Fibroblast of lung (primary cell): ENCODE data around the gene RALA. TPM values are rescaled to one million over a fixed set of nuclear protein-coding genes. Genes with fewer than 3 reads are reported as not detected.

Source experiments
- DNase-seq, 2 donors: peaks; one replicate each; pipeline versions ENCODE4 v3.0.0 to v3.0.0-alpha.2; 2010; ENCODE audit warnings: low read depth in 2 of 2
- H2AFZ ChIP-seq: 2 replicates; pipeline ENCODE4 v1.5.1; 2012; ENCODE audit warnings: low read length, control low read depth, inconsistent platforms
- H3K27ac ChIP-seq: 2 replicates; pipeline ENCODE4 v1.5.1; 2011; ENCODE audit warnings: low read length, control low read depth; ENCODE audit not compliant: insufficient read depth
- H3K27me3 ChIP-seq: 2 replicates; pipeline ENCODE4 v1.5.1; 2011; ENCODE audit warnings: mild to moderate bottlenecking, low read length; ENCODE audit not compliant: control insufficient read depth, insufficient read depth
- H3K36me3 ChIP-seq: 2 replicates; pipeline ENCODE4 v1.5.1; 2011; ENCODE audit warnings: low read length; ENCODE audit not compliant: control insufficient read depth, insufficient read depth
- H3K4me1 ChIP-seq: 2 replicates; pipeline ENCODE4 v1.5.1; 2011; ENCODE audit warnings: low read length; ENCODE audit not compliant: control insufficient read depth, insufficient read depth; ENCODE audit errors: extremely low read depth
- H3K4me2 ChIP-seq: 2 replicates; pipeline ENCODE4 v1.5.1; 2011; ENCODE audit warnings: low read length, control low read depth; ENCODE audit not compliant: insufficient read depth; ENCODE audit errors: extremely low read depth
- H3K4me3 ChIP-seq, 4 experiments: fragments of 200-600 bp in 1 of 4; sonication (generic) in 1 of 4; replicated peaks in 1 of 4; 2 replicates each; pipeline ENCODE4 v1.5.1; 2011 to 2016; ENCODE audit warnings: low read length in 4 of 4, low read depth in 3 of 4, mild to moderate bottlenecking in 3 of 4, control low read depth in 2 of 4, inconsistent platforms in 1 of 4, mixed read lengths in 1 of 4; ENCODE audit not compliant: insufficient read depth in 1 of 4; ENCODE audit errors: control extremely low read depth in 1 of 4
- H3K79me2 ChIP-seq: 2 replicates; pipeline ENCODE4 v1.5.1; 2012; ENCODE audit warnings: mild to moderate bottlenecking, low read length, inconsistent platforms; ENCODE audit not compliant: control insufficient read depth, insufficient read depth
- H3K9ac ChIP-seq: 2 replicates; pipeline ENCODE4 v1.5.1; 2011; ENCODE audit warnings: mild to moderate bottlenecking, low read length, control low read depth; ENCODE audit not compliant: insufficient read depth
- H3K9me3 ChIP-seq: 2 replicates; pipeline ENCODE4 v1.5.1; 2012; ENCODE audit warnings: low read depth, low read length; ENCODE audit not compliant: control insufficient read depth, insufficient read depth
- H4K20me1 ChIP-seq: 2 replicates; pipeline ENCODE4 v1.5.1; 2011; ENCODE audit warnings: low read length; ENCODE audit not compliant: control insufficient read depth, insufficient read depth; ENCODE audit errors: extremely low read depth
- EZH2 ChIP-seq: IDR thresholded peaks from 2 replicates; pipeline ENCODE4 v1.5.1; 2012; ENCODE audit warnings: low read length, control low read depth, mild to moderate bottlenecking; ENCODE audit errors: missing control alignments
- polyA plus RNA-seq, 2 donors: library from polyadenylated mRNA; depleted of rRNA in 1 of 2; stranded (reverse) in 1 of 2; unstranded in 1 of 2; fragments of >200 nt; gene quantifications; 2 replicates each; pipeline ENCODE4 v1.2.1, GENCODE V29; 2011 to 2012; ENCODE audit warnings: missing spikeins in 1 of 2
- total RNA-seq: library from RNA; depleted of rRNA; stranded (reverse); fragments of >200 nt; gene quantifications from 2 replicates; pipeline ENCODE4 v1.2.1, GENCODE V29; 2014
- TF ChIP-seq, protein P1 (sequence below), 2 donors: IDR thresholded peaks in 1 of 2; conservative IDR thresholded peaks in 1 of 2; 1 replicate in 1 of 2; 2 replicates in 1 of 2; pipeline ENCODE4 v1.5.1; 2011 to 2012; ENCODE audit warnings: low read length in 2 of 2, control low read depth in 1 of 2, inconsistent platforms in 1 of 2, low read depth in 1 of 2, mild to moderate bottlenecking in 1 of 2

Gene RALA
- total and polyA plus RNA-seq, 2 donors (not counting 1 experiment from before 2014, with no cell fraction given), result 46.1 to 50.9 TPM

DNA sequence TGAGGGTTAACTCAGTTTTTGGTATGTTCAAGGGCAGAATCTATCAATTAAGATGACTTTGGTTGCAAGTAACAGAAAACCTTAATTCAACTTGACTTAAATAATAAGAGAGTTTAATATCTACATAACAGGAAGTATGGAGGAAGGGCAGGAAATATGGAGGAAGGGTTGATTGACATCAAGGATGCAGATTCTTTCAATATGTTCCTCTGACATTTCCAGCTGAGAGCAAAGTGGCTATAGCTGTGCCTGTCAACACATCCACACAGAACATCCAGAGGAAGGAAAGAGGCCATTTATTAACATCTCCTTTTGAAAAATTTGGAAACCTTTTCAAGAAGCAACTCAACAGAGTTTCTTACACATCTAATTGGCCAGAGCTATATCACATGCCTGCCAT is 19.4 kb upstream of the RALA start:
- H3K27ac ChIP-seq, result no peak overlapping the region
- no peak overlapping the region for H3K4me2 ChIP-seq
- H3K9me3 ChIP-seq, result no peaks in the 10 kb centered on the region
- peaks cover 4% of the 10 kb centered on the region for H3K4me1 ChIP-seq
- TF ChIP-seq, protein P1, sequence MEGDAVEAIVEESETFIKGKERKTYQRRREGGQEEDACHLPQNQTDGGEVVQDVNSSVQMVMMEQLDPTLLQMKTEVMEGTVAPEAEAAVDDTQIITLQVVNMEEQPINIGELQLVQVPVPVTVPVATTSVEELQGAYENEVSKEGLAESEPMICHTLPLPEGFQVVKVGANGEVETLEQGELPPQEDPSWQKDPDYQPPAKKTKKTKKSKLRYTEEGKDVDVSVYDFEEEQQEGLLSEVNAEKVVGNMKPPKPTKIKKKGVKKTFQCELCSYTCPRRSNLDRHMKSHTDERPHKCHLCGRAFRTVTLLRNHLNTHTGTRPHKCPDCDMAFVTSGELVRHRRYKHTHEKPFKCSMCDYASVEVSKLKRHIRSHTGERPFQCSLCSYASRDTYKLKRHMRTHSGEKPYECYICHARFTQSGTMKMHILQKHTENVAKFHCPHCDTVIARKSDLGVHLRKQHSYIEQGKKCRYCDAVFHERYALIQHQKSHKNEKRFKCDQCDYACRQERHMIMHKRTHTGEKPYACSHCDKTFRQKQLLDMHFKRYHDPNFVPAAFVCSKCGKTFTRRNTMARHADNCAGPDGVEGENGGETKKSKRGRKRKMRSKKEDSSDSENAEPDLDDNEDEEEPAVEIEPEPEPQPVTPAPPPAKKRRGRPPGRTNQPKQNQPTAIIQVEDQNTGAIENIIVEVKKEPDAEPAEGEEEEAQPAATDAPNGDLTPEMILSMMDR (conservative IDR thresholded peaks at IDR 0.05 in 1 of 2, IDR thresholded peaks at IDR 0.05 in 1 of 2; ENCODE audit: low read depth in 1 of 2, low read length in 2 of 2), result no peak
- no peak for TF ChIP-seq EZH2
- H2AFZ ChIP-seq, result no peak overlapping the region
- no peak overlapping the region for H3K4me3 ChIP-seq
- no peaks in the 10 kb centered on the region for H3K79me2 ChIP-seq
- no peaks in the 10 kb centered on the region for H3K27me3 ChIP-seq
- H4K20me1 ChIP-seq, result no peaks in the 10 kb centered on the region
- no peak for DNase-seq
- no peaks in the 10 kb centered on the region for H3K36me3 ChIP-seq
- no peak overlapping the region for H3K9ac ChIP-seq

DNA sequence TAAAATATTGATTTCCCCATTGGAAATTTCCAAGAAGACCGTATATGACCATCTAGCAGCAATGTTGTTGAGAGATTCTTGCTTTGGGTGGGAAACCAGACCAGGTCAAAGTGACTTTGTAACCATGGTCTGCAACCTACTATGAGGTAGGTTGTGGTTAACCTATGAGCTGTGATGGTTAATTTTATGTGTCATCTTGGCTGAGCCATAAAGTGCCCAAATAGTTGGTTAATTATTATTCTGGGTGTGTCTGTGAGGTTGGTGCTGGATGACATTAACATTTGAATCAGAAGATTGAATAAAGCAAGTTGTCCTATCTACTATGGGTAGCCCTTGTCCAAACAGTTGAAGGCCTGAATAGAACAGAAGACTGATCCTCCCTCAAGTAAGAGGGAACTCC is 18.3 kb upstream of the RALA start:
- H3K27ac ChIP-seq, result peak overlapping the region; percentile 42
- peaks cover 6% of the 10 kb centered on the region for H3K4me1 ChIP-seq
- H3K79me2 ChIP-seq, result no peaks in the 10 kb centered on the region
- no peaks in the 10 kb centered on the region for H3K9me3 ChIP-seq
- TF ChIP-seq, protein P1 (conservative IDR thresholded peaks at IDR 0.05 in 1 of 2, IDR thresholded peaks at IDR 0.05 in 1 of 2; ENCODE audit: low read depth in 1 of 2, low read length in 2 of 2), result no peak
- TF ChIP-seq EZH2, result no peak
- H4K20me1 ChIP-seq, result no peaks in the 10 kb centered on the region
- no peak overlapping the region for H3K4me2 ChIP-seq
- H3K36me3 ChIP-seq, result no peaks in the 10 kb centered on the region
- no peaks in the 10 kb centered on the region for H3K27me3 ChIP-seq
- H3K4me3 ChIP-seq, result no peak overlapping the region
- H3K9ac ChIP-seq, result no peak overlapping the region
- H2AFZ ChIP-seq, result no peak overlapping the region
- peak in 1 of 2 donors; percentile 85 for DNase-seq

DNA sequence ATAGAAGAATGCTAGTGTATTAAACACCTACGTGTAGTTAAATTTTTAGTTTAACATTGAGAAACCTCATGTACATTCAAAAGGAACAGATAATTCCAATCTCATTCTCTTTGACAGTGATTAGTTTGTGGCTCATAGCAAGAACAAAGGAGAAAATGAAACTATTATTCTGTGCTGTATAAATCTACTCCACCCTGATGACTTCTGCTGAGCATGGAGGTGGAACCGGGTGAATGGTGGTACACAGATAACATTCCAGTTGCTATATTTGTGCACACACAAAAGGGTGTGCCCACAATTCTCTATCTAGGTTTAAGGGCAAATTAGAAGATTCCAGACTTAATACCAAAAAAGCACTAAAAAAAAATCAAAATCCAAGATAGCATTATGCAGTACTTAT is 17.0 kb upstream of the RALA start:
- no peaks in the 10 kb centered on the region for H3K27me3 ChIP-seq
- H3K4me3 ChIP-seq, result no peak overlapping the region
- H3K9me3 ChIP-seq, result no peaks in the 10 kb centered on the region
- TF ChIP-seq EZH2, result no peak
- TF ChIP-seq, protein P1 (conservative IDR thresholded peaks at IDR 0.05 in 1 of 2, IDR thresholded peaks at IDR 0.05 in 1 of 2; ENCODE audit: low read depth in 1 of 2, low read length in 2 of 2), result no peak
- no peaks in the 10 kb centered on the region for H3K79me2 ChIP-seq
- H3K36me3 ChIP-seq, result no peaks in the 10 kb centered on the region
- DNase-seq, result no peak
- no peaks in the 10 kb centered on the region for H4K20me1 ChIP-seq
- H3K4me2 ChIP-seq, result no peak overlapping the region
- no peak overlapping the region for H3K9ac ChIP-seq
- peak overlapping the region; percentile 3 for H2AFZ ChIP-seq
- H3K27ac ChIP-seq, result no peak overlapping the region
- peaks cover 6% of the 10 kb centered on the region for H3K4me1 ChIP-seq
